C4-2B (cell line): ENCODE measurements around the gene ZPLD1.

Experiments
- ZFX ChIP-seq: fragments of 450-650 bp; IDR thresholded peaks from 2 replicates; pipeline ENCODE4 v1.6.1; 2017
- TF ChIP-seq, protein P1 (sequence below): fragments of 450-650 bp; conservative IDR thresholded peaks from 2 replicates; pipeline ENCODE4 v1.5.1; 2017; ENCODE audit warnings: mild to moderate bottlenecking

DNA sequence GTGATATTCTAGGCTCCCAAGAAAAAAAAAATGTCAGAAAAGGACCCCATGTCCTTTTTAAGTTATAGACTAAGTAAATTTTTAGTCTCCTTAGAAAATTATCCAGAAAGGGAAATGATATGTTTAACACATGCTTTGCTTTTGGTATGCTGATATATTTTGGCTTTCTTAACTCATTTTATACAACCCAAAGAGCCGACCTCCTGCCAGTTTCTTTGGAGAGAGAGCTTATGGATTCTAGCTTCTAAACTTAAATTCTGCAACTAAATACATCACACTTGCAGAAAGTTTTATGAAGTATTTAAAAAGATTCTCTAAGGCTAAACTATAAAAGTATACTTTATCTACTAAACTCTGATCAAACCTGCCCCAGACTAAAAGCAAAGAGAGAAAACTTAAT lies 43.9 kb upstream of the ZPLD1 start:
- TF ChIP-seq, protein P1, sequence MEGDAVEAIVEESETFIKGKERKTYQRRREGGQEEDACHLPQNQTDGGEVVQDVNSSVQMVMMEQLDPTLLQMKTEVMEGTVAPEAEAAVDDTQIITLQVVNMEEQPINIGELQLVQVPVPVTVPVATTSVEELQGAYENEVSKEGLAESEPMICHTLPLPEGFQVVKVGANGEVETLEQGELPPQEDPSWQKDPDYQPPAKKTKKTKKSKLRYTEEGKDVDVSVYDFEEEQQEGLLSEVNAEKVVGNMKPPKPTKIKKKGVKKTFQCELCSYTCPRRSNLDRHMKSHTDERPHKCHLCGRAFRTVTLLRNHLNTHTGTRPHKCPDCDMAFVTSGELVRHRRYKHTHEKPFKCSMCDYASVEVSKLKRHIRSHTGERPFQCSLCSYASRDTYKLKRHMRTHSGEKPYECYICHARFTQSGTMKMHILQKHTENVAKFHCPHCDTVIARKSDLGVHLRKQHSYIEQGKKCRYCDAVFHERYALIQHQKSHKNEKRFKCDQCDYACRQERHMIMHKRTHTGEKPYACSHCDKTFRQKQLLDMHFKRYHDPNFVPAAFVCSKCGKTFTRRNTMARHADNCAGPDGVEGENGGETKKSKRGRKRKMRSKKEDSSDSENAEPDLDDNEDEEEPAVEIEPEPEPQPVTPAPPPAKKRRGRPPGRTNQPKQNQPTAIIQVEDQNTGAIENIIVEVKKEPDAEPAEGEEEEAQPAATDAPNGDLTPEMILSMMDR: no peak
- no peak for TF ChIP-seq ZFX
